GM13976 (cell line): ENCODE data around the gene DOCK7.
A peak's percentile ranks its signal among the peaks of the same experiment; 100 is the strongest.

Source experiments
- DNase-seq: peaks from one replicate; pipeline ENCODE4 v3.0.0; 2012; ENCODE audit warnings: low spot score
- in situ Hi-C: fragments of 300-500 bp; cut with MboI; formaldehyde crosslinking; loops from one replicate; pipeline ENCODE4 v1.12.0; 2022; ENCODE audit warnings: low sequenced_read_pairs, mixed read lengths, inconsistent platforms; ENCODE audit not compliant: unreplicated experiment
- TF ChIP-seq, protein P1 (sequence below): IDR thresholded peaks from 2 replicates; pipeline ENCODE4 v1.5.1; 2012; ENCODE audit warnings: borderline replicate concordance, mild to moderate bottlenecking; ENCODE audit not compliant: insufficient read depth; ENCODE audit errors: extremely low read depth, missing control alignments, control extremely low read depth

The DOCK7 gene

DNA sequence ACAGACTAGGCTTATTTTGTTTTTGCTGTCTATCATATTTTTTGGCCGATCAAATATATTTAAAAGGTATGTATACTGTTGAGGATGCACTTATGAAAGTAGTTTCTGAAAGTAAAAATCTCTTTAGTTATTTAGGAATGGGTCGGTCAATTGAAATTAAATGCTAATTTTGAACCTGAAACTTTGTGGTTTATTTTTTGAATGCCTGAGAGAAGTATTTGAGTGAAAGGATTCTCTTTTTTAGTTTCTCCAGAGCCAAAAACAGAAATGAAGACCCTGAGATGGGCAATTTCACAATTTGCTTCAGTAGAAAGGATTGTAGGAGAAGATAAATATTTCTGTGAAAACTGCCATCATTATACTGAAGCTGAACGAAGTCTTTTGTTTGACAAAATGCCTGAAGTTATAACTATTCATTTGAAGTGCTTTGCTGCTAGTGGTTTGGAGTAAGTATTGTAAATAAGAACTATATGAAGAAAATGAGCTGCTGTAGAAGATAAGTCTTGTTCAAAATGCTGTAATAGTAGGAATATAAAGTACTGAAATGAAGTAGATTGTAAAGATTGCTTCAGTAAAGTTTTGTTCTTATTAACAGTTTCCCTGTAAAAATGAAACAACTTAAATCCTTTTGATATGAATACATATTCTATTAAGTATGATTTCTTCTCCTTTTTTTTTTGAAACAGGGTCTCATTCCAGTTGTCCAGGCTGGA, 239.8 kb downstream of the DOCK7 start:
- TF ChIP-seq, protein P1, sequence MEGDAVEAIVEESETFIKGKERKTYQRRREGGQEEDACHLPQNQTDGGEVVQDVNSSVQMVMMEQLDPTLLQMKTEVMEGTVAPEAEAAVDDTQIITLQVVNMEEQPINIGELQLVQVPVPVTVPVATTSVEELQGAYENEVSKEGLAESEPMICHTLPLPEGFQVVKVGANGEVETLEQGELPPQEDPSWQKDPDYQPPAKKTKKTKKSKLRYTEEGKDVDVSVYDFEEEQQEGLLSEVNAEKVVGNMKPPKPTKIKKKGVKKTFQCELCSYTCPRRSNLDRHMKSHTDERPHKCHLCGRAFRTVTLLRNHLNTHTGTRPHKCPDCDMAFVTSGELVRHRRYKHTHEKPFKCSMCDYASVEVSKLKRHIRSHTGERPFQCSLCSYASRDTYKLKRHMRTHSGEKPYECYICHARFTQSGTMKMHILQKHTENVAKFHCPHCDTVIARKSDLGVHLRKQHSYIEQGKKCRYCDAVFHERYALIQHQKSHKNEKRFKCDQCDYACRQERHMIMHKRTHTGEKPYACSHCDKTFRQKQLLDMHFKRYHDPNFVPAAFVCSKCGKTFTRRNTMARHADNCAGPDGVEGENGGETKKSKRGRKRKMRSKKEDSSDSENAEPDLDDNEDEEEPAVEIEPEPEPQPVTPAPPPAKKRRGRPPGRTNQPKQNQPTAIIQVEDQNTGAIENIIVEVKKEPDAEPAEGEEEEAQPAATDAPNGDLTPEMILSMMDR: no peak
- in situ Hi-C loops: no loop called here
- no peak for DNase-seq

DNA sequence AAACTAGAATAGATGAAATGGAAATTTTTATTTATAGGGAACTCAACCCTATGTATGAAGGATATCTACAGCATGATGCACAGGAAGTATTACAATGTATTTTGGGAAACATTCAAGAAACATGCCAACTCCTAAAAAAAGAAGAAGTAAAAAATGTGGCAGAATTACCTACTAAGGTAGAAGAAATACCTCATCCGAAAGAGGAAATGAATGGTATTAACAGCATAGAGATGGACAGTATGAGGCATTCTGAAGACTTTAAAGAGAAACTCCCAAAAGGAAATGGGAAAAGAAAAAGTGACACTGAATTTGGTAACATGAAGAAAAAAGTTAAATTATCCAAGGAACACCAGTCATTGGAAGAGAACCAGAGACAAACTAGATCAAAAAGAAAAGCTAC, 243.5 kb downstream of the DOCK7 start:
- in situ Hi-C loops: no loop called here
- TF ChIP-seq, protein P1: no peak
- no peak for DNase-seq

DNA sequence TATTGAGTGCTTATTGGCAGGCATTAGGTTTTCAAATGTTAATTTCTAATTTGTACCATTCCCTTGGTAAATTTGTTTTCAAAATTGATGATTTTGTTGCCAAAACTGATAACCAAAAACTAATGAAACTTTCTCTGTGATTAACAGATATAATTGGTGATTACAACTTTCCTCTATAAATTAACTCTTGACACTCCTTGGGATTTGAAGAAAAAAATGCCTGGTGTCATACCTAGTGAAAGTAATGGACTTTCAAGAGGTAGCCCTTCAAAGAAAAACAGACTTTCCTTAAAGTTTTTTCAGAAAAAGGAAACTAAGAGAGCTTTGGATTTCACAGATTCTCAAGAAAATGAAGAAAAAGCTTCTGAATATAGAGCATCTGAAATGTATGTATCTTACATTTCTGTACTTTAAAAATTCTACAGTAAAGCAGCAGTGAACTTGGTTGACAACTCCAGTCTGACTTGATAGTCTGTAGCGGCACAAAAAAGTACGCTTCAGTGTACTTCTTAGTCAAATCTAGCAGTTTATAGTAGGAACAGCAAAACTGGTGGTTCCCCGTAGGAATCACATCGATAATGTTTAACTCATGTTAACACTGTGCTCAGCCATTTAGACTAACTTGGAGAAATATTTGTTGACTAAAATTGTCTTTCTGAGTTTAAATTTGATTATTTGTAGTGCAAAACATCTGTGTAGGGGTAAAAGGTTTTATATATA, 248.4 kb downstream of the DOCK7 start:
- peak; percentile 49 for DNase-seq
- TF ChIP-seq, protein P1: no peak
- in situ Hi-C loops: no loop called here

DNA sequence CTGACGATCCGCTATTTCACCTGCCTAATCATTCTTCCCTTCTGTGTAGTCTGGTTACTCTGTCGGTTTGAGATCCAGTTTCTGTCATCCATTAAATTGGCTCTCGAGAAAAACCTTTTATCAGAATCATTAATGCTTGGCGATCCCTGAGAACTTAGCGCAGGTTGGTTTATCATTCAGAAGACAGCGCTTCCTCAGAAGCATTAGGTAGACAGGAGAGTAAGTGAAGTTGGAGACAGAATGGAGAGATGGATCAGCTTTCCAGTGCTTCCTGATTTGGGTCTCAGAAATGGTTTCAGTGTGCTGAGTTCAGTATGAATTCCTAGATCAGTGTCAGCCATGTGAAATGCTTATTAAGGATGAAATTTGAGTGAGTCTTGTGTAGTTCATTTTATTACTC, 250.0 kb downstream of the DOCK7 start:
- TF ChIP-seq, protein P1: no peak
- no peak for DNase-seq
- in situ Hi-C loops: no loop called here

DNA sequence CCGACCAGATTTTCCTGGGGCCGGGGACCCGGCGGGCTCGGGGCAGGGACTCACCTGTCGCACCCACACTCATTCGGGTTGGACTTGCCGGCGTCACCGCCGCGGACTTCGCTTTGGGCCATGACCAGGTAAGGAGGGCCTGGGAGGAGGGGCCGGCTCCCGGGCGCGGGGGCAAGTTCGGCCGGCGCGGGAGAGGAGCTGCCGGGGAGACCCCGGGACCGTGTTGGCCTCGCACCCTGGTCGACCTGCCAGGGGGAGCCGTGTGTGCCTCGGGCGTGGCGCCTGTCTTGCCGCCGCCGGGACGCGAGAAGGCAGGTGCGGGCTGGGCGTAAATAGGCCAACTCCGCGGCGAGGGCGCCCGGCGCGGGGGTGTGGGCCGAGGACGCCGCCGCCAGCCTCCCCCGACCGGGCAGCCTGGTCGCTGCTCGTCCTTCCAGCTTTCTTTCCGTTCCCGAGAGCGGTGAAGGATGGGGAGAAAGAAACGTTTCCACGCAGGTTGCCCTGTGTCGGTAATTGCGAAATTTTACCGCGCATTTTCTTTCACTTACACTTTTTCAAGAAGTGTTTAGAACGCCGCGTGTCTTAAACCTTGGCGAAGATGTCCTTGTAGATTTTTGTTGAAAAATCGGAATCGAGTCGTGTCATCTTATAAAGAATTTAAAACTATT, 250.8 kb downstream of the DOCK7 start:
- TF ChIP-seq, protein P1: no peak
- DNase-seq: peak; percentile 36
- in situ Hi-C loops: no loop called here

DNA sequence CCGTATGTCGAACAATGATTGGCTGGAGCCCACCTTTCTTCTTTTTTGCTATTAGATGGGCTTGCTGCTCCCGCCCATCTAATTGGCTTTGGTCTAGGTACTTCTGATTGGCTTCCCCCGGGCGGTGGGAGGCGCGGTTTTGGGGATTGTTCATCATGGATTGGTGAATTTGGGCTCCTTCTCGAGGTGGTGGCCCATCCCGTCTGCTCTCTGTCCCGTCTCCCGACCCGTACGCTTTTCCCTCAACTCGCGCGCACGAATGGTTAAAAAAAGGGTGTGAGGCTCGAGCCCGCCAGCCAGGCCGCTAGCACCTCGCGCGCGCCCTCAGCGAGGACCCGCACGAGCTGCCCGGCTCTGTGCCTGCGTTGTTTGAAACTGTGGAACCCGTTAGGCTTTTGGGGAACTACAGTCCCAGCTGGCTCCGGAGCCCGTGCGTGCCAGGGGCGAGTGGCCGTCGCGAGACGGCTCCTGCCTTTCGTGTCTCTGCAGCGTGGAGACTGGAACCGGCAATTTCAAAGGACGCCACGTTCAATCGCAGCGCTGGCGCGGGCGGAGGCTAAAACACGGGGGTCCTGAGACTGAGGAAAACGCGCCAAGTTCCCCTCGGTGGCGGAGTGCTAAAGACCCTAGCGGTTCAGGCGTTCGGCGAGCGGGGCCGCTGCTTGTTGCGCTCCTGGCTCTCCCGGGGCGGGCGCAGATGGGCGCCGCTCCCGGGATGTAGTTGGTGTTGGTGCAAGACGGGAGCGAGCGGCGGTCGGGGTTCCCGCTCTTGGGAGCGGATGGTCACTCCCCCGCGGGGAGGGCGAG, 251.5 kb downstream of the DOCK7 start, which contains the start of gene USP1:
USP1 (plus strand) TSS at position 584 of the 807 bp plus-strand sequence. CDS start 2,819 bp downstream, outside the sequence.
- peak; percentile 92 for DNase-seq
- TF ChIP-seq, protein P1: no peak
- in situ Hi-C loops: no loop called here
